Neuronal stem cell (in vitro differentiated cells): ENCODE results near the gene NTF3.

Source experiments
- DNase-seq: peaks from one replicate; pipeline ENCODE4 v3.0.0-alpha.2; 2013; ENCODE audit warnings: low spot score
- H2AFZ ChIP-seq: one replicate; pipeline ENCODE4 v1.6.1; 2013; ENCODE audit warnings: mild to moderate bottlenecking, low read length, inconsistent platforms
- H2AK5ac ChIP-seq: 2 replicates; pipeline ENCODE4 v1.6.1; 2013; ENCODE audit warnings: low read depth, mild to moderate bottlenecking, inconsistent platforms, low read length, moderate library complexity, mixed read lengths
- H2BK120ac ChIP-seq: 2 replicates; pipeline ENCODE4 v1.6.1; 2013; ENCODE audit warnings: low read depth, mild to moderate bottlenecking, inconsistent platforms, low read length, moderate library complexity, mixed read lengths
- H2BK12ac ChIP-seq: one replicate; pipeline ENCODE4 v1.6.1; 2013; ENCODE audit warnings: low read length, inconsistent platforms
- H2BK15ac ChIP-seq: 2 replicates; pipeline ENCODE4 v1.6.1; 2013; ENCODE audit warnings: mild to moderate bottlenecking, low read length, inconsistent platforms, mixed read lengths
- H2BK5ac ChIP-seq: one replicate; pipeline ENCODE4 v1.6.1; 2013; ENCODE audit warnings: inconsistent platforms, mild to moderate bottlenecking, low read length, moderate library complexity
- H3K14ac ChIP-seq: one replicate; pipeline ENCODE4 v1.6.1; 2013; ENCODE audit warnings: low read length, inconsistent platforms
- H3K18ac ChIP-seq: 2 replicates; pipeline ENCODE4 v1.6.1; 2013; ENCODE audit warnings: low read length, inconsistent platforms
- H3K23ac ChIP-seq: 2 replicates; pipeline ENCODE4 v1.6.1; 2013; ENCODE audit warnings: low read depth, mild to moderate bottlenecking, mixed read lengths, low read length, inconsistent platforms; ENCODE audit not compliant: poor library complexity
- H3K27ac ChIP-seq: replicated peaks from 3 replicates; pipeline ENCODE4 v1.5.1; 2013; ENCODE audit warnings: low read length, inconsistent platforms
- H3K27me3 ChIP-seq, 3 experiments: 2 replicates each; pipeline ENCODE4 v1.6.1; 2013; ENCODE audit warnings: low read length in 3 of 3, mild to moderate bottlenecking in 2 of 3, inconsistent platforms in 1 of 3, low read depth in 1 of 3, mixed read lengths in 1 of 3, moderate library complexity in 1 of 3; ENCODE audit not compliant: control insufficient read depth in 3 of 3, insufficient read depth in 3 of 3
- H3K36me3 ChIP-seq, 2 donors: replicated peaks in 1 of 2; 2 replicates each; pipeline ENCODE4 v1.6.1; 2013; ENCODE audit warnings: low read length in 2 of 2; ENCODE audit not compliant: control insufficient read depth in 2 of 2, insufficient read depth in 2 of 2
- H3K4ac ChIP-seq: 2 replicates; pipeline ENCODE4 v1.6.1; 2013; ENCODE audit warnings: inconsistent platforms, mild to moderate bottlenecking, low read length, moderate library complexity
- H3K4me1 ChIP-seq, 2 donors: 1 replicate in 1 of 2; 2 replicates in 1 of 2; pipeline ENCODE4 v1.6.1; 2013; ENCODE audit warnings: low read length in 2 of 2, low read depth in 1 of 2; ENCODE audit not compliant: control insufficient read depth in 2 of 2, insufficient read depth in 1 of 2
- H3K4me2 ChIP-seq: one replicate; pipeline ENCODE4 v1.6.1; 2013; ENCODE audit warnings: mild to moderate bottlenecking, low read length, inconsistent platforms; ENCODE audit not compliant: insufficient read depth, poor library complexity, severe bottlenecking
- H3K4me3 ChIP-seq, 2 donors: 2 replicates each; pipeline ENCODE4 v1.5.1; 2013; ENCODE audit warnings: low read length in 2 of 2, mild to moderate bottlenecking in 2 of 2, inconsistent platforms in 1 of 2, moderate library complexity in 1 of 2
- H3K79me1 ChIP-seq: one replicate; pipeline ENCODE4 v1.6.1; 2013; ENCODE audit warnings: low read depth, mild to moderate bottlenecking, inconsistent platforms, low read length, moderate library complexity
- H3K9ac ChIP-seq: one replicate; pipeline ENCODE4 v1.6.1; 2013; ENCODE audit warnings: mild to moderate bottlenecking, low read depth, low read length, inconsistent platforms; ENCODE audit not compliant: poor library complexity
- H3K9me3 ChIP-seq, 2 donors: replicated peaks in 1 of 2; 2 replicates each; pipeline versions ENCODE3 to v1.6.1; 2013; ENCODE audit warnings: low read length in 2 of 2, mild to moderate bottlenecking in 2 of 2, inconsistent platforms in 1 of 2, low read depth in 1 of 2, mixed read lengths in 1 of 2, moderate library complexity in 1 of 2; ENCODE audit not compliant: control insufficient read depth in 2 of 2, insufficient read depth in 1 of 2
- H4K8ac ChIP-seq: one replicate; pipeline ENCODE4 v1.6.1; 2013; ENCODE audit warnings: low read depth, mild to moderate bottlenecking, inconsistent platforms, low read length, moderate library complexity
- H4K91ac ChIP-seq: one replicate; pipeline ENCODE4 v1.6.1; 2013; ENCODE audit warnings: low read length, low read depth, mild to moderate bottlenecking, inconsistent platforms; ENCODE audit not compliant: poor library complexity
- WGBS, 2 donors: extraction: QIAGEN DNeasy Blood & Tissue Kit; methylation state at CpG; one replicate each; pipeline ENCODE4 v1.1.7; 2013; ENCODE audit warnings: missing lambda C conversion rate in 2 of 2, mixed read lengths in 1 of 2; ENCODE audit not compliant: insufficient read length in 2 of 2, insufficient replicate concordance in 1 of 2; ENCODE audit errors: extremely low coverage in 2 of 2; 5-methylcytosine and 5-hydroxymethylcytosine counted together

Gene NTF3

DNA sequence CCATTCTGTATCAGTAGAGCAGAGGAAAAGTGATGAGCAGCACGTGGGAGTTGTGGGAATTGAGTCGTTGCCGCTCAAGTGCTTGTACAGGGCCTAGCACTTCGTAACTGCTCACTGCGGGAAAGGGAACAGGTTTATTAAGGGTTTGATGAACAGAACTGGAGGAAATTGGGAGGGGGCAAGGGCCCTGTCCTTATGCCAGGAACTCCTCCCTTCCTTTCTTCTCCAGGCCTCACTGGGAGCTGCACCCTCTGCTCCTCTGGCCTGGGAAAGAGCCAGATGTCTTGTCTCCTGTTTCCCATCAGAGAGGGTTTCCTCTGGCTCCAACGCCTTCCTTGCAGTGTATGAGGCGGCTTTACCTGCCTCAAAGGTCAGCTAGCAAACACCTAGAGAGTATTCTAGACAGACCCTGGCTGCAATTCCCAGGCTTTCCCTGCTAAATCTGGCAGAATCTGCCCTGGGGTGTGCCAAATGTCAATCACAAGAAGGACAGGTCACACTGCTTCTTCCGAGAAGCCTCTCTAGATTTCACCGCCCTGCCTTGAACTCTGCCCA lies 78.4 kb downstream of the NTF3 start:
- no peaks in the 10 kb centered on the region for H3K79me1 ChIP-seq

DNA sequence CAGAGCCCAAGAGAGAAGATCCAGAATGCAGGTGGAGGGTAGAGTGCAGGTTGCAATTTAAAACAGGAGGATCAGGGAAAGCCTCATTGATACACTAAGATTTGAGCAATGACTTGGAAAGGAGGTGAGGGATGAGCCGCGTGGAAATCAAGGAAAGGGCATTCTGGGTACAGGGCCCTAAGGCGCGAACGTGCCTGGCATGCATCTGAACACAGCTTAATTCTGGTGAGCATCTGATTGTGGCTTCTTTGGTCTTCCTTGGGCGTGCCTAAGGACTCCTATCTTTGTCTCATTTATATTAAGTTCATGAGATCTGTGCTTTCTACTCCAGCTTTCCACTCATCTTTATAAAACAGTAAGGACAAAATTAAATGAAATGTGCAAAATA lies 79.3 kb downstream of the NTF3 start:
- Histone ChIP-seq H3K18ac (no peak overlapping the region), H2BK15ac (no peak overlapping the region), H3K9me3 (no peaks in the 10 kb centered on the region), H3K27ac (no peak overlapping the region), H3K4me2 (no peak overlapping the region), H2AFZ (no peak overlapping the region), H3K27me3 (peaks cover 0 to 3% (median 0%) of the 10 kb centered on the region in 3 experiments), H2BK5ac (no peak overlapping the region), H4K91ac (no peak overlapping the region), H3K4me1 (peaks cover 0 to 5% of the 10 kb centered on the region in 2 donors), H3K4ac (no peak overlapping the region), H3K9ac (no peak overlapping the region), H2AK5ac (no peak overlapping the region), H3K79me1 (no peaks in the 10 kb centered on the region), H2BK12ac (no peak overlapping the region), H3K14ac (no peak overlapping the region), H3K4me3 (no peak overlapping the region), H3K36me3 (no peaks in the 10 kb centered on the region), H4K8ac (no peak overlapping the region), H3K23ac (no peak overlapping the region), H2BK120ac (no peak overlapping the region)
- no peak for DNase-seq
- WGBS, 2 donors: no CpG with 5 or more reads among the region's 6 CpGs

More for the DNA sequence above, 78.4 kb downstream of the NTF3 start:
- Histone ChIP-seq H2BK5ac (no peak overlapping the region), H3K27ac (no peak overlapping the region), H3K36me3 (no peaks in the 10 kb centered on the region), H3K27me3 (peaks cover 0 to 3% (median 0%) of the 10 kb centered on the region in 3 experiments), H3K4me1 (peaks cover 0 to 5% of the 10 kb centered on the region in 2 donors), H2BK15ac (no peak overlapping the region), H3K18ac (no peak overlapping the region), H3K9ac (no peak overlapping the region), H4K91ac (no peak overlapping the region), H3K23ac (no peak overlapping the region), H3K4ac (no peak overlapping the region), H3K9me3 (no peaks in the 10 kb centered on the region), H2AK5ac (no peak overlapping the region), H2AFZ (no peak overlapping the region), H3K14ac (no peak overlapping the region), H2BK120ac (no peak overlapping the region), H2BK12ac (no peak overlapping the region), H3K4me3 (no peak overlapping the region), H4K8ac (no peak overlapping the region), H3K4me2 (no peak overlapping the region)
- DNase-seq: no peak
- WGBS, 2 donors: no CpG with 5 or more reads among the region's 9 CpGs

DNA sequence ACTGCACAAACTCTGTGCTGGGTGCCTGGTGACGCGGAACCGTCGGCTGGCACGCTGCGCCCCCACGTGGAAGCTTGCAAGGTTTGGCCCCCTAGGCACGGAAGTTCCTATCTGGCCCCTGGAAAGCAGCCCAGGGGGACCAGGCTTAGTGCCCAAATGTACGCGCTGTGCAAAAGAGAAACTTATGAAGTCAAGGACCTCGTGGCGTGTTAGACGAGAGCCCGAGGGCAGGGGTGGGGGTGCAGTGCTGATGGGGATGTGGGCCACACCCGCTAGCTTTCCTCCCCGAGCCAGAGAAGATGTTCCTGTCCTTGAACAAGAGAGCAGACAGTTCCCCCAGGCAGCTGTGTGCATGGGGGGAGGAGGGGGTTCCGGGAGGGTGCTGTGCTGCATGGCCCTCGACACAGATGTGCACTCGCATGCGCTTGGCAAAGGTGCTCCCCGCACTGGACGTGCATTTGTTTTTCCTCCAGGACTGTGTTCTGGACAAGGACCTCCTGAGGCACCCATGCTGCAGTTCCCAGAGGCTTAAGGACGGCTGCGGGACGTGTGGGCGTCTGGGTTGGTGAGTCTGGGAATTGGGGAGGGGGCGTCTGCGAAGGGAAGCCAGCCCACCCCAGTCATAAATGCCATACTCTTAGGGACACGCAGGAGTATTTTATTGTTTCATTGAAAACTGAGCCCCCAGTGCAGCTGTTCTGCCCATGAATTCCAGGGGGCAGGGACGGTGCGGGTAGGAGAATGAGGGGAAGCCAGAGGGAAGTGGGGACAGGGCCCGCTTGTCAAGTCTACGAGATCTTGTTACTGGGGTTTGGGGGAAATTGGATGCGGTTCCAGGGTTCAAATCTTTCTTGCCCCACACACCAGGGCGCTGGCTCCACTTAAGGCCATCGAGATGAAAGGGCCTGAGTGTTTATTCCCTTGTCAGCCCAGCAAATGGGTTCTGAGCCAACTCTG lies 80.0 kb downstream of the NTF3 start:
- H3K14ac ChIP-seq: no peak overlapping the region
- peak overlapping the region; percentile 15 for H3K9ac ChIP-seq
- no peak overlapping the region for H2AFZ ChIP-seq
- H3K18ac ChIP-seq: peak overlapping the region; percentile 5
- DNase-seq: no peak
- H3K4me2 ChIP-seq: no peak overlapping the region
- H4K8ac ChIP-seq: no peak overlapping the region
- H3K27me3 ChIP-seq: peaks cover 0 to 3% (median 0%) of the 10 kb centered on the region in 3 experiments
- H3K23ac ChIP-seq: no peak overlapping the region
- no peaks in the 10 kb centered on the region for H3K79me1 ChIP-seq
- no peak overlapping the region for H3K27ac ChIP-seq
- no peak overlapping the region for H2BK120ac ChIP-seq
- no peak overlapping the region for H2BK12ac ChIP-seq
- WGBS, 2 donors: no CpG with 5 or more reads among the region's 36 CpGs
- no peaks in the 10 kb centered on the region for H3K36me3 ChIP-seq
- H4K91ac ChIP-seq: no peak overlapping the region
- H2BK15ac ChIP-seq: no peak overlapping the region
- H2AK5ac ChIP-seq: no peak overlapping the region
- no peak overlapping the region for H3K4ac ChIP-seq
- H3K4me1 ChIP-seq: peaks cover 0 to 12% of the 10 kb centered on the region in 2 donors
- H3K4me3 ChIP-seq: no peak overlapping the region
- H3K9me3 ChIP-seq: no peaks in the 10 kb centered on the region
- H2BK5ac ChIP-seq: no peak overlapping the region

DNA sequence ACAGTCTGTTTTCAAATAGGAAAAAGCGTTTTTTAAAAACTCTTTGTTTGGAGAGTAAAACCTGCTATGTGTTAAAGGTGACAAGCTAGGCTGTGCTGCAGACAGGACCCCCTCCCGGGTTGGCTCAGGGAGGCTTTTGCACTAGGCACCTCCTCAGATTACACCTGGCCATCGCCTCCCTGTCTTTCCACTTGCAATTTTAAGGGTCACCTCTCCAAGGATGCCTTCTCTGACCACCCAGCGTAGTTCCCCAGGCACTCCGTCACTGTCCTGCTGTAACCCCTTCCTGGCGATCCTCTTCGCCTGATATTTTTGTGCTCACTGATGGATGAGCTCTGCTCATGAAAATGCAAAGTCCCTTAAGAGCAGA lies 80.7 kb downstream of the NTF3 start:
- H3K79me1 ChIP-seq: no peaks in the 10 kb centered on the region
- H2BK12ac ChIP-seq: no peak overlapping the region
- no peaks in the 10 kb centered on the region for H3K36me3 ChIP-seq
- no peak overlapping the region for H3K4me2 ChIP-seq
- H2BK5ac ChIP-seq: no peak overlapping the region
- H3K27ac ChIP-seq: no peak overlapping the region
- H2BK15ac ChIP-seq: no peak overlapping the region
- H2BK120ac ChIP-seq: no peak overlapping the region
- WGBS, 2 donors: no CpG with 5 or more reads among the region's 7 CpGs
- no peak overlapping the region for H3K9ac ChIP-seq
- H3K9me3 ChIP-seq: no peaks in the 10 kb centered on the region
- H3K18ac ChIP-seq: no peak overlapping the region
- no peak overlapping the region for H3K4me3 ChIP-seq
- no peak overlapping the region for H3K14ac ChIP-seq
- H3K4ac ChIP-seq: no peak overlapping the region
- H3K4me1 ChIP-seq: peaks cover 0 to 13% of the 10 kb centered on the region in 2 donors
- H3K23ac ChIP-seq: no peak overlapping the region
- H2AK5ac ChIP-seq: no peak overlapping the region
- H4K8ac ChIP-seq: no peak overlapping the region
- DNase-seq: no peak
- no peak overlapping the region for H4K91ac ChIP-seq
- peaks cover 0 to 3% (median 0%) of the 10 kb centered on the region in 3 experiments for H3K27me3 ChIP-seq
- no peak overlapping the region for H2AFZ ChIP-seq
